Measurements from ENCODE around the gene TNFRSF13B. TPM values are rescaled to one million over a fixed set of nuclear protein-coding genes. Genes with fewer than 3 reads are reported as not detected.

The TNFRSF13B gene
- total and polyA plus RNA-seq, 7 donors = not detected

DNA sequence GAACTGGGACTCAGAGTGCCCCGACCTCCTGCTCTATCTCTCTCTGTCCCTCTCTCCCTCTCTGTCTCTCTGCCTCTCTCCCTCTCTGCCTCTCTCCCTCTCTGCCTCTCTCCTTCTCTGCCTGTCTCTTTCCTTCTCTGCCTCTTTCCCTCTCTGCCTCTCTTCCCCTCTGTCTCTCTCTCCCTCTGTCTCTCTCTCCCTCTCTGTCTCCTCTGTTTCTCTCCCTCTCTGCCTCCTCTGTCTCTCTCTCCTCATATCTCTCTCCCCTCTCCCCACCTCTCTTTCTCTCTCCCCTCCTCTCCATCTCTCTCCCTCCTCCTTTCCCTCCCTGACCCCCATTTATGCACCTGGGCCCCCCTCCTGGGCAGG, 32.7 kb downstream of the TNFRSF13B start:
- DNase-seq = no peak
- TF ChIP-seq, protein P1, sequence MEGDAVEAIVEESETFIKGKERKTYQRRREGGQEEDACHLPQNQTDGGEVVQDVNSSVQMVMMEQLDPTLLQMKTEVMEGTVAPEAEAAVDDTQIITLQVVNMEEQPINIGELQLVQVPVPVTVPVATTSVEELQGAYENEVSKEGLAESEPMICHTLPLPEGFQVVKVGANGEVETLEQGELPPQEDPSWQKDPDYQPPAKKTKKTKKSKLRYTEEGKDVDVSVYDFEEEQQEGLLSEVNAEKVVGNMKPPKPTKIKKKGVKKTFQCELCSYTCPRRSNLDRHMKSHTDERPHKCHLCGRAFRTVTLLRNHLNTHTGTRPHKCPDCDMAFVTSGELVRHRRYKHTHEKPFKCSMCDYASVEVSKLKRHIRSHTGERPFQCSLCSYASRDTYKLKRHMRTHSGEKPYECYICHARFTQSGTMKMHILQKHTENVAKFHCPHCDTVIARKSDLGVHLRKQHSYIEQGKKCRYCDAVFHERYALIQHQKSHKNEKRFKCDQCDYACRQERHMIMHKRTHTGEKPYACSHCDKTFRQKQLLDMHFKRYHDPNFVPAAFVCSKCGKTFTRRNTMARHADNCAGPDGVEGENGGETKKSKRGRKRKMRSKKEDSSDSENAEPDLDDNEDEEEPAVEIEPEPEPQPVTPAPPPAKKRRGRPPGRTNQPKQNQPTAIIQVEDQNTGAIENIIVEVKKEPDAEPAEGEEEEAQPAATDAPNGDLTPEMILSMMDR (IDR thresholded peaks at IDR 0.05) = no peak
- Histone ChIP-seq H3K4me3 (no peak overlapping the region), H3K4me1 (no peaks in the 10 kb centered on the region), H3K27ac (no peak overlapping the region), H3K36me3 (ENCODE audit: insufficient read depth in 1 of 2, low read depth in 1 of 2) (no peaks in the 10 kb centered on the region), H3K27me3 (ENCODE audit: insufficient read depth in 3 of 3, low read length in 2 of 3) (peaks cover 0 to 5% (median 3%) of the 10 kb centered on the region in 3 donors), H3K9me3 (no peaks in the 10 kb centered on the region)
- WGBS, 3 donors = 39 to 44% (median 40%) methylated on average over 1 of the region's 1 CpG
- intact Hi-C loops (cut with DNase I) = no loop called here
- ATAC-seq = no peak

DNA sequence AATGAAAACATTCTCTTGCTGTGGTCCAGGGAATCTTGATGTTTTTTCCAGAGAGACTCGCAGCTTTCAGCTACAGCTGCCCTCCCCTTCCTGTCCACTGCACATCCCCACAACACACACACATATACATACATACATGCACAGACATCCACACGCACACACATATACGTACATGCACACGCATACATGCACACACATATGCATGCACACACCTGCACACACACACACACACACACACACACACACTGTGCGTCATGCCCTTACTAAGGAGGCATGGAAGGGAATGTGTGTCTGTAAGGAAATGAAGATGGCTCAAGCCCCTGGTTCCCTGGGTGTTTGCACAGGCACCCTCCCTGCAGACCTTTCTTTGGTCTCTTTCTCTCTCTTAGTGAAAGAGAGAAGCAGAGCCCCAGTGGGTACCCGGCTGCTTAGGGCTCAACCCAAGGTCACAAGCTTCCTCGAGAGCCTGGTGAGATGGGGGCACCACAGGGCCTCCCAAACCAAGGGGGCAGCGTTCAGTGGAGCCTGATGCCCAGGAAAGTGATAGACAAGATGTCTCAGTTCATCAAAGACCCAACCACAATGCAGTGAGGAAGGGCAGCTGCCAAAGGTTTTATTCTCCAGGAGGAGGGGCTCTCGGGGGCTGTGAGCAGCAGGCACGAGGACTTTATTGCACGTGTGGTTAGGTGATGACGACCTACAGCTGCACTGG, 33.3 kb downstream of the TNFRSF13B start:
- WGBS, 3 donors = 53 to 56% (median 53%) methylated on average over 12 of the region's 12 CpGs
- intact Hi-C loops (cut with DNase I) = no loop called here
- no peak overlapping the region for H3K4me3 ChIP-seq
- H3K27me3 ChIP-seq (ENCODE audit: insufficient read depth in 3 of 3, low read length in 2 of 3) = peaks cover 0 to 3% (median 3%) of the 10 kb centered on the region in 3 donors
- ATAC-seq = no peak
- no peaks in the 10 kb centered on the region for H3K4me1 ChIP-seq
- no peaks in the 10 kb centered on the region for H3K9me3 ChIP-seq
- TF ChIP-seq, protein P1 (IDR thresholded peaks at IDR 0.05) = no peak
- DNase-seq = no peak
- H3K27ac ChIP-seq = no peak overlapping the region
- no peaks in the 10 kb centered on the region for H3K36me3 ChIP-seq (ENCODE audit: insufficient read depth in 1 of 2, low read depth in 1 of 2)

GRCh38 chr17:16938031-16938430, 33.9 kb downstream of the TNFRSF13B start:
- DNase-seq (no peak), ATAC-seq (no peak)
- Histone ChIP-seq H3K4me1 (no peaks in the 10 kb centered on the region), H3K27ac (no peak overlapping the region), H3K9me3 (no peaks in the 10 kb centered on the region), H3K27me3 (ENCODE audit: insufficient read depth in 3 of 3, low read length in 2 of 3) (peaks cover 0 to 3% (median 3%) of the 10 kb centered on the region in 3 donors), H3K36me3 (ENCODE audit: insufficient read depth in 1 of 2, low read depth in 1 of 2) (no peaks in the 10 kb centered on the region), H3K4me3 (no peak overlapping the region)
- 79 to 89% (median 79%) methylated on average over 10 of the region's 10 CpGs for WGBS, 3 donors
- intact Hi-C loops (cut with DNase I) = no loop called here
- TF ChIP-seq, protein P1 (IDR thresholded peaks at IDR 0.05) = no peak

GRCh38 chr17:16937431-16937830, 34.5 kb downstream of the TNFRSF13B start:
- H3K36me3 ChIP-seq (ENCODE audit: insufficient read depth in 1 of 2, low read depth in 1 of 2) = no peaks in the 10 kb centered on the region
- TF ChIP-seq, protein P1 (IDR thresholded peaks at IDR 0.05) = no peak
- H3K4me3 ChIP-seq = no peak overlapping the region
- peaks cover 0 to 3% (median 3%) of the 10 kb centered on the region in 3 donors for H3K27me3 ChIP-seq (ENCODE audit: insufficient read depth in 3 of 3, low read length in 2 of 3)
- DNase-seq (no peak), ATAC-seq (no peak)
- intact Hi-C loops (cut with DNase I) = no loop called here
- 73 to 82% (median 76%) methylated on average over 17 of the region's 17 CpGs for WGBS, 3 donors
- no peaks in the 10 kb centered on the region for H3K4me1 ChIP-seq
- no peaks in the 10 kb centered on the region for H3K9me3 ChIP-seq
- H3K27ac ChIP-seq = no peak overlapping the region
